NCI-H2107 treated with DMSO at 0.1 percent for 48 hours (cell line): ENCODE data around the gene RFXANK.
"Not testable (repeated sequence)": the region's sequence is repeated elsewhere in the genome, so short reads cannot be mapped to it uniquely, and the experiment has no call there.

Experiments used
- DNase-seq: peaks from one replicate; lab custom pipeline; 2025; ENCODE audit not compliant: unreplicated experiment; lab: John Stamatoyannopoulos, UW

Gene RFXANK

DNA sequence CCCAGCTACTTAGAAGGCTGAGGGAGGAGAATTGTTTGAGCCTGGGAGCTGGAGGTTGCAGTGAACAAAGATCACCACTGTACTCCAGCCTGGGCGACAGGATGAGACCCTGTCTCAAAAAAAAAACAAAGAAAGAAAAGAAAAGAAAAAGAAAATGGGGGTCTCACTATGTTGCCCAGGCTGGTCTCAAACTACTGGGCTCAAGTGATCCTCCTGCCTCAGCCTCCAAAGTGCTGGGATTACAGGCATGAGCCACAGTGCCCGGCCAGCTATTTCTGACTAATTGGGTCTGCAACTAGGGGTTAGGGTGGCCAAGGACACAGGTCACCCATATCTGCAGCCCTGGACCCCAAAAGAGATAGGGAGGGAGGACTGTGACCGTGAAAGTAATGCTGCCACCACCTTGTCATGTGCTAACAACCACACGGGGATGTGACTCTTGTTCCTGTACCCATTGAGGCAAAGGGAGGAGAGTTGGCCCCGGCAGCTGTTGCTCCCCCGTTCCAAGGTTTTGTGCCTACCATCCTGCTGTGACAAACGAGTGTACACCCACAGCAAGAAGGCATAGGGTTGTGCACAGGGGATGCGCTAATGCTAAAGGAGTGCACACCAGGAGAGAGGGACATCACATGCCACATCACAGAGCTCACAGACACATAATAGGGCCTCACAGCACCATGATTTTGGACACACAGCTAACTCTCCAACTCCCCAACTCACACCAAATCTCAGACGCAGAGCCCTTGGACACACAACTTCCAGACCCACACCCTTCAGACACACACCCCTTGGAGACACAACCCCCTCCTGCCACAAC lies 22.6 kb upstream of the RFXANK start:
- DNase-seq = no peak

DNA sequence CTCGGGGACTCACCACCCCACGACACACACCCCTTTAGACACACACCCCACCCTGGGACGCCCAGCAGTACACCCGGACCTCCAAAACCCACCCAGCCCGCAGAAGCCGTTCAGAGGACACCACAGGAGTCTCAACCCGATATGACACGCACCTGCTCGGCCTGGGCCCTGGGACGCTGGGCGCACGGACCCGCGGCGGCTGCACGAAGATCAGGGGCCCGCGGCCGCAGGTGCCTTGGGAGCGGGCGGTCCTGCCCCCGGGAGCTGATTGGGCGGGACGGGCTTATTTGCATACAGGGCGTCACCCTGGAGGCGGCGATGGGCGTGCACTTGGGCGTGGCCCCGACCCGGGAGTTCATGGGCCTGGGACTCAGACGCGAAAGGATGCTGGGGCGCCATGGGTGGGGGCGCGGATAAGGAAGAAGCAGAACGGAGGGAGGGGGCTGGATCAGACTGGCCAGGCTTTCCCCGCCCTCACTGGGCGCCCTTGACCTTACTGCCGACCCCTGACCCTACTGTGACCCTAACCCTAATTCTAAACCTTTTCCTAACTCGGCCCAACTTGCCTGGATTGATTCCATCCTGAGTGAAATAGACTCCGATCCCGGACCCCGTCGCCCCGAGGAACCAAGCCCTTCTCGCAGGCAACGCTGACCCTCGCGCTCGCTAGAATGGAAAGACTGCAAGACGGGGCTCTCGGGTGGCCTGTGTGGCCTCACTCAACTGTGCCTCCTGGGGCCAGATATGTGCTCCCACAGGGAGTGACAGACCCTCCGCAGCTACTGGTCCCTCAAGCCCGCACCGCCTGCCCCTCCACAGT lies 21.8 kb upstream of the RFXANK start, which contains the start of gene MEF2B:
TSS of gene MEF2B (minus strand) at position 211 of the 820 bp plus-strand sequence. CDS start 19,528 bp downstream, outside the sequence.
- peak; percentile 39 for DNase-seq

DNA sequence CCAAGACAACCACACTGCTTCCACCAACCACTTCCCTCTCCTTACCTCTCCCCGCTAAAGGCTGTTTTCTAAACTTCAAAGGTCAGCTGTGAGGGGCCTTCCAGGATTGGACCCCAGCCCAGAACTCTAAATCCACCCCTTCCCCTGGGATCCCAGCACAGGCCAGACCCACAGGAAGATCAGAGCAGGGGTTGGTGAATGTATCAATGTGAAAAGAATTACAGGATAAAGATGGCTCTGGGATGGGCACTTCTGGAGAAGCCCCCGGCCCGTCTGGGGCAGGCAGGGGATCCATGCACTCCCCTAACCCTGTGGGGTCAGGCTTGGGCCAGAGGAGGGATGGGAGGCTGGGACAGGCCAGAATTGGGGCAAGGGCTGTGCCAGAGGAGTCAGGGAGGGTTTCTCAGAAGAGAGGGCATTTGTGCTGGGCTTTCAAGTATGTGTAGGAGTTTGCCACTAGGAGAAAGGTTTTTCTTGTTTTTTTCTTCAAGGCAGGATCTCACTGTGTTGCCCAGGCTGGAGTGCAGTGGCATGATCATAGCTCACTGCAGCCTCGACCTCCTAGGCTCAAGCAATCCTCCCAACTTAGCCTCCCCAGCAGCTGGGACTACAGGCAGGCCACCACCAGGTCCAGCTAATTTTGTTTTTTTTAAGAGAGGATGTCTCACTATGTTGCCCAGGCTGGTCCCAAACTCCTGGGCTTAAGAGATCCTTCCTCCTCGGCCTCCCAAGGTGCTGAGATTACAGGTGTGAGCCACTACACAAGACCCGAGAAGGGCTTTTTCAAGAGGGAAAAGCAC lies 21.0 kb upstream of the RFXANK start:
- no peak for DNase-seq

DNA sequence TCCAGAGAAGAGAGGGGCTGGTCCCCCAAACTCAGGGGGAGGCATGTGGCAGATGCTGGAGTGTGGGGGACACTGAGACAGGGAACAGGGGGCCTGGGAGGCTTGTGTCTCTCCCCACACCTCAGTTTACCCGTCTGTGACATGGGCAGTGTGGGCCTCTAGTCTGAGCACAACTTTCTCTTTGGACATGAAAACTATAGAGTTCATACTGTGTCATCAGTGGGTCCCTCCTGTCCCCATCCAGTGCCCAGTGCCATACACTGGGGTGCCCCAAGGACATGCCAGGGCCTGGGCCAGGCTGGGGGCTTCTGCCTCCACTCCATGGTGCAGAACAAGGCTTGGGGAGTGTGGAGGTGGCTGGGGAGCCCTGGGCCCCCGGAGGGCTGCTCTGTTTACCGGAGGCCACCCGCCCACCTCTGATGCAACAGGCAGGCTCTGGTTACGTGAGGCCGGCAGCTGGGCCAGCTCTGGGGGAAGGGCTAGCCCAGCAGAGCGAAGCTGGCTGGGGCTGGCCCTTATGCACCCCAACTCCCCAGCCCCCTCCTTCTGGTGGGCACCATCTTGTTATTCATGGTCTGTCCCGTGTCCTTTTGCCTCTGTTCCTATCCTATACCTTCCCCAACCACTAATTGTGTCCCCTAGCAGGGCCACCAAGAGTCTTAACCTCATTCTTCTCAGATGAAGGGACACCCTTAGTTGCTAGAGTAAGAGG lies 20.1 kb upstream of the RFXANK start:
- DNase-seq = peak; percentile 18

DNA sequence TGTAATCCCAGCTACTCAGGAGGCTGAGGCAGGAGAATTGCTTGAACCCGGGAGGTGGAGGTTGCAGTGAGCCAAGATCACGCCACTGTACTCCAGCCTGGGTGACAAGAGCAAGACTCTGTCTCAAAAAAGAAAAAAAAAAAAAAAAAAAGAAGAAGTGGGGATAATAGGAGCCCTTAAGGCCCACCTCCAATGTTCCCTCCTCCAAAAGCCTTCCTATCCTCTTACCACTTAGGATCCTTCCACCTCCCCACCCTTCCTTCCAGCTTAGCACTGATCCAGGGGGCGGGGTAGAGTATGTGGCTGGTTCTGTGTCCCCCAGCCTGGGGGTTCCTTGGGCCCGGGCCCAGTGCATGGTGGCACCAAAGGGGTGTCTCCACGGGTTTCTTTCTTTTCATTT lies 18.8 kb upstream of the RFXANK start:
- not testable (repeated sequence) for DNase-seq

DNA sequence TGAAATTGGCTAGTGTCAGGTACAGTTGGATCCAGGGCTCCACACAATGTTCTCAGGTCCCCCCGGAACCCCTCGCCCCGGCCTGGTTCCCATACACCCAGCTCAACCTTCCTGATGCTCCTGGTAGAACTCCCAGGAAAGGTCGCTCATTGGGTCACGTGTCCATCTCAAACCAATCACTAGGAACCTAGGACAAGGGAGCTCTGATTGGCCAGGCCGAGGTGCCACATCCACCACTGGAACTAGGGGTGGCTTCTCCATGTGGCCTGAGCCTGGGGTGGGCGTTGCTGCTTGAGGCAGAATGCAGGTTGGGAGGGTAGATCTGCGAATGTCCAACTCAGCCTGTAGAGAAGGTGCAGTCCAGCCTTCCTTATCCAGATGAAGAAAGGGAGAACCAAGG lies 15.1 kb upstream of the RFXANK start:
- no peak for DNase-seq

DNA sequence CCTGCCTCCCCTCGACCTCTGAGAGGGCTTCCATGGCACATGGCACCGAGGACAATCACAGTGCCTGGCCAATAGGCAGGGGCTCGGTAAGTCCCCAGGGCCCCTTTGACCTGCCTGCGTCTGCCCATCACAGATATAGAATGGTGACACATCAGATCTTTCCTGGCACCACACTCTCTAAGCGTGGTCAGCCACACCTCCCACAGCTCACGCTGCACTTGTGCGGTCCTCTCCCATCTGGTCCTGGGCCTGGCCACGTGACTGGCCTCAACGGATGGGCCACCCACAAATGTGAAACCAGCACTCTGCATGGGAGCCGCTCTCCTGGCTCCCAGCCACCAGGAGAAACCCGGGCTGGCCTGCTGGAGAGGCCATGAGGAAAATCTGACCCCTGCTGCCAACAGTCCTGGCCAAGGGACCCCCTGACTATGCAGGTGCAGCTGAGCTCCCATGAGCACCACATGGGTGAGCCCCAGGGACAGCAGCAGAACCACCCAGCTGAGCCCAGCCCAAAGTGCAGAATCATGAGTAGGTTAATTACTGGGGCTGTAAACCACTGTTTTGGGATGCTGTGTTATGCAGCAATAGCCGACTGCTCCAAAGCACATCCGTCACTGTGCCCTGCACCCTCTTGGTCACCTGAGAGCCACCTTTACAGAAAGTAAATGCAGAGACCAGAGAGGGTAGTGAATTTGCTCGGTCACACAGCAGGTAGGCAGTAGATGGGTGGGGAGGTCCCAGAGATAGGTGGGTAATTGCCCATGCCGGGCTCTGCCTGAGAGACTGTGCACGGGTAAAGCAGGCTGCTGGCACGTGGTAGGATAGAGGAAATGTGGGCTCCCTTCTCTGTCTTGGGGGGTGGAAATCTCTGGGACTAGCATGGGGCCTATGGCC lies 12.3 kb upstream of the RFXANK start:
- DNase-seq = no peak

DNA sequence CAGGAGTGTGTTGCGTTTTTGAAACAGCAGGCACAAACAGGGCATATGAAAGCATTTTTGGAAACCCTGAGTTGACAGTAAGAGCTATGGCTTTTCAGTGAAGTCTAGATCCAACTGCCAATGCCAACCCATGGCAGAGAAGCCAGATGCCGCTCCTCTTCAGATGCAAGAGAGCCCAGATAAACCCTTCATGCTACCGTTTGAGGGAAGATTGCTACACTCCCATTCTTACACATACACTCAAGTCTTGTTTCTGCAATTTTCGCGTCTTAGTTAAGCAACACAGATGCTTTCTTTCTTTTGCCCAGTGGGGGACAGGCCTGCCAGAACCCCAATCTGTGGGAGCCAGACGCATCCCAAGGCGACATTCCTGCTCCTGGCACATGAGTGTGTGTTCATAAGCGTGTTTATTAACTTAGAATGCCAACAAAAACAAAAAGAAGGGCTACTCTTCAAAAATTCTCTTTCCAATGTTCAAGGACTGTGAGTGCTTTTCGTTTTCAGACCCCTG lies 10.5 kb upstream of the RFXANK start:
- DNase-seq = no peak

DNA sequence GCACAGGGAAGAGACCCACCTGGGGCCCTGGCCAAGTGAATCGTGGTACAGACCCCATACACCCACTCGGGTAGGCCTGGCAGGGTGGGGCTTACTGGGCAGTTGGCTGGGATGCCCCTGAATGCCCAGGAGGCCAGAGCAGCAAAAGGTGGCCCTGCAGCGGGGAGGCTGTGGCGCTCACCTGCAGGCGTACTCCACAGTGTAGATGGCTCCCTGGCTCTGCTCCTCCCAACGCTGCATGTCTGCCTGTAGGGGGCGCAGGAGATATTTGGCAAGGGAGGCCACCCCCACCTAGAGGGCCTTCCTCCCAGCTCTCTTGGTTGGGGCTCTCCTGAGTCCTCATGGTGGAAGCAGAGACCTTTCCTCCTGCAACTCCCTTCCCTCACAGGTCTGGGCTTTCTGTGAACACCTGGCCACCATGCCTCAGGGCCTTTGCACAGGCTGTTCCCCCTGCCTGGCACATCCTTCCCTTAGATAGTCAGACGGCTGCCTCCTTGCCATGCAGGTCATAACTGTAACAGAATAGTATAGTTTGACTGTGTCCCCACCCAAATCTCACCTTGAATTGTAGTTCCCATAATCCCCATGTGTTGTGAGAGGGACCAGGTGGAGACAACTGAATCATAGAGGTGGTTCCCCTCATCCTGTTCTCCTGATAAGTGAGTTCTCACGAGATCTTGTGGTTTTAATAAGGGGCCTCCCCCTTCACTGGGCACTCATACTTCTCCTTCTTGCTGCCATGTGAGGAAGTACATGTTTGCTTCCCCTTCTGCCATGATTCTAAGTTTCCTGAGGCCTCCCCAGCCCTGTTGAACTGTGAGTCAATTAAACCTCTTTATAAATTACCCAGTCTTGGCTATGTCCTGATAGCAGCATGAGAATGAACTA lies 6.0 kb upstream of the RFXANK start:
- no peak for DNase-seq

DNA sequence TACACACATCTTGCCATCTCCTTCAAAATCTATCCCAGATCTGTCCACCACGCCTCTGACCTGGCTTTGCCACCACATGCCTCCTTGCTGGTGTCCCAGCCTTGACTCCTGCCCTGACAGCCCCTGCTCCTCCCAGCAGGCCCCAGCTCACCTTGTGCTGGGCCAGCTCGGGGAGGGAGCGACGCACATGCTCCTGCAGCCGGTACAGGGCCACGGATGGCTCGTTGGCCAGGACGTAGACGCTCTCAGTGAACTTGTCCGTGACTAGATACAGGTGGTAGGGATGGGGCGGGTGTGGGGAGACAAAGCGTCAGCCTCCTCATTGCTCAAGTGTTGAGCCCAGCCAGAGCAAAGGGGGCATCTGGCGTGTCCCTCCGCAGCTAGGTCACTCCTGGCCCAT lies 5.3 kb upstream of the RFXANK start:
- no peak for DNase-seq

DNA sequence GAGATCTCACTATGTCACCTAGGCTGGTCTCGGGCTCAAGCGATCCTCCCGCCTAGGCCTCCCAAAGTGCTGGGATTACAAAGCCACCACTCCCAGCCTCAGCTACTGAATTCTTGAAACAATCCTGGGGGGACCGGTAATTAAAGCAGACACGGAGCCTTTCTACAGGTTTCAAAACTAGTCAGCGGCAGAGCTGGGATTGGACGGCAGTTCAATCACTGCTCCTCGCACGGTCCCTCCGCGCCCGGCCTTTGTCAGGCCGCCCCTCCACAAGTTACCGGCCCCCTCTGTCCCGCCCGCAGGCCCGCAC lies 335 bp upstream of the RFXANK start:
- no peak for DNase-seq

DNA sequence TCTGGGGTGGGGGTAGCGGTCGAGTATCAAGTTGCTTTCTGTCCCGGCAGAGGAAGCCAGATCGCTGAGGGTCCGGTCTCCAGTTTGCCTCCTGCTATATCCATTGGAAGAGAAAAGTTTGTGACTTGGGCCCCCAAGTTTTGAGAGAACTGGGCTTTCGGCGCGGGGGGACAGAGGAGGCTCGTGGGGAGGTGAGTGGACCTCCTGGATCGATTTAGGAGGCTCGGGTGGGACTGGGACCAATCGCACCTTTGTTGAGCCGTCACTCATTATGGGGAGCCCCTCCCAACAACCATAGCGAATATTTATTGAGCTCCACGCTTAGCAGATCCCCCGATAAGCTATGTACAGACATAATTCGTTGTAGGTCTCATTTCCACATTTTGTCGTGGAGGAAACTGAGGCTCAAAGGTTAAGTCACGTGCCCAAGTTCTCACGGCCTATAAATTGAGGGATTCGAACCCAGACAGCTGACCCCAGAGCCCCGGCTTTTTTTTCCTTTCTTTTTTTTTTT lies 909 bp downstream of the RFXANK start:
- DNase-seq = no peak

DNA sequence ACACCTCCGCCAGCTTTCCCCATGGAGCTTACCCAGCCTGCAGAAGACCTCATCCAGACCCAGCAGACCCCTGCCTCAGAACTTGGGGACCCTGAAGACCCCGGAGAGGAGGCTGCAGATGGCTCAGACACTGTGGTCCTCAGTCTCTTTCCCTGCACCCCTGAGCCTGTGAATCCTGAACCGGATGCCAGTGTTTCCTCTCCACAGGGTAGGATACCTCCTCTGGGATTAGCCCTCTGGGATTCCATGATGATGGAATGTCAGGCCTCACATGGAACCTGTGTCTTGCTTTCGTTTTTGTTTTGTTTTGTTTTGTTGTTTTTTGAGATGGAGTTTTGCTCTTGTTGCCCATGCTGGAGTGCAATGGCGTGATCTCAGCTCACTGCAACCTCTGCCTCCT lies 1.9 kb downstream of the RFXANK start:
- DNase-seq = no peak

DNA sequence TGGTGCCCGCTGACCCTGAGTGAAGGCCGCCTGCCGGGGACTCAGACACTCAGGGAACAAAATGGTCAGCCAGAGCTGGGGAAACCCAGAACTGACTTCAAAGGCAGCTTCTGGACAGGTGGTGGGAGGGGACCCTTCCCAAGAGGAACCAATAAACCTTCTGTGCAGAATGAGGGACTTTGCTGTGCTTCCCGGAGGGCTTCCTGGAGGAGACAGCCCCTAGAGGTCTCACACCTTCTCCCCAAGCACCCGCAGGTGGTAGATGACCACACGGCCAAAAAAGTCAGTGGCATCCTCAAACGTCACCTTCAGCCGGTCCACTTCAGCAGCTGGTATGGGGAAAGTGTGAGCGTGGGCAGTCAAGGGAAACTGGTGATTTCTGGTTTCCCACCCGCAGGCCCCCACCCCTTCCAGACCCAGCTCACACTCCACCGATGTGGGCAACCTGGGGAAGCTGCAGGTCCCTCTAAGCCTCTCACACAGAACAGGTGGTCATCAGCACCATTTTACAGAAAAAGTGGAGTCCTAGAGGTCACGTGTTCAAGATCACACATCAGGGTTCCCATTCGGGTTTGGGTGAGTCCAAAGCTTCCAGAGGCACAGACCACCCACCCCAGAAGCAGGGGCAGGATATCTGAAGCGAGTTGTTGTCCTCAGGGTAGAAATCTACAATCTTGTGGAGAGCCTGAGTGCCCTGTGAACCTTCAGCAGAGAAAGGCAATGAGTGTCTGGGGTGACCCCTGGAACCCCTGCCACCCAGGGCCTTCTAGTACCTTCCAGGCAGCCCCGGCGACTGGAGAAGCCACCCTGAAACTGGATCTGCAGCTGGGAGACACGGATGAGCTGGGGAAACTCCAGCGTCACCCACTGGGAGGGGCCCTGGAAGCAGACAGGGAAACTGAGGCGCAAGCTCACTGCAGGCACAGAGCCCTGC lies 9.9 kb downstream of the RFXANK start:
- no peak for DNase-seq

DNA sequence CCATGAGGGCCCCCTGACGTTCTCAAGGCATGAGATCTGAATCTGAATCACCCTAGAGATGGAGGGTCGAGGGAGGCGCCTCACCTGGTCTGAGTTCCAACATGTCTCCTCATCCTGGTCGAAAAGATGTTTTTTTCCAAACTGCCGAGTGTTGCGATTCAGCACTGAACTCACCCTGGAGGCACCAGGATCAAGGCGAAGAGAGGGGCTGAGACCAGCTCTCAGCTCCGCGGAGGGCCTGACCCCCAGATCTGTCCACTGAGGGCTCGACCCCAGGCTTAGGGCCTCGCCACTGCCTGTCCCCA lies 10.6 kb downstream of the RFXANK start:
- DNase-seq = no peak

DNA sequence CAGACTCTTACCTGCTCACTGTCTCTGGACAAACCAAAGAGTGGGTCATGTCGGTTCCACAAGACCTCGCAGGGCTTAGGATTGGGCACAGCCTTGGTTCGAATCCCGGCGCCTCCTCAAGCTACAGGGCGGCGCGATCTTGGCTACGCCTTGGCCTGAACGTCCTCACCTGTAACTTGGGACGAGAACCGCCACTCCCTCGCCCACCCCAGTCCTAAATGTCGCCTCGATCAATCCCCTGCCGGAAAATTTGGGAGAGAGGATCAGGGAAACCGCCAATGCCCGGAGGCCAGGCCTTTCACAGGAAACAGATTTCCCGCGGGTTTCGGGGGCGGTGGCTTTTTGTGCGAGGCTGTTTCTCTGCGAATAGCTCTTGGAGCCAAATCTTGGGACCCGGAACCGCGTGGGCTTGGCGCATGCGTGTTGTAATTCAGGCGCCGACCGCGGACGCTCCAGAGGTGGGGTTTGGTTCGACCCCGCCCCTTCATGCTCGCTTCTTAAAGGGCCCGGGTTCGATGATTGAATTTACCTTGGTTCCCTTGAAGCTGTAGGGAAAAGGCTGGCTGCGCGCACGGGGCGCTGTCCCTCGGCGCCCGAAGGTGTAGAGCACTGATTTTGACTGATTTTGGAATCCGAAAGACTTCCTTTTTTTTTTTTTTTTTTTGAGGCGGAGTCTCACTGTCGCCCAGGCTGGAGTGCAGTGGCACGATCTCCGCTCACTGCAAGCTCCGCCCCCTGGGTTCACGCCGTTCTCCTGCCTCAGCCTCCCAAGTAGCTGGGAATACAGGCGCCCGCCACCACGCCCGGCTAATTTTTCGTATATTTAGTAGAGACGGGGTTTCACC lies 11.2 kb downstream of the RFXANK start, which contains the start of gene NR2C2AP:
TSS of gene NR2C2AP (minus strand) at position 403 of the 845 bp plus-strand sequence. CDS start at position 49, 354 bp downstream.
- no peak for DNase-seq

DNA sequence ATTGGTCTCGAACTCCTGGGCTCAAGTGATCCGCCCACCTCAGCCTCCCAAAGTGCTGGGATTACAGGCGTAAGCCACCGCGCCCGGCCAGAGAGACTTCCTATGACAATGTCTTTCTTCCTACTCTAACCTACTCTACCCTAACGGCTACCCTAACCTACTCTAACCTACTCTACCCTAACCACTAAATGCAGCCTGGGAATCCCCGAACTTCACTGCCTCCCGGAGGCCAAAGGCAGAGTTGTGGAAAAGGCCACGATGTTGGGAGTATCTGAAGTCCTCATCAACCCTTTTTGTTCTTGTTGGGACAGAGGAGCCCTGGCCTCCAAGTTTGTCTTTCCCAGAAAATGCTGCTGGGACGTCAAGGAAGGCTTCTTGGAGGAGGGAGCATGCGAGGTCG lies 12.1 kb downstream of the RFXANK start:
- DNase-seq = no peak
